ENCODE data around the gene KCNE1. TPM values are rescaled to one million over a fixed set of nuclear protein-coding genes. Genes with fewer than 3 reads are reported as not detected.
"Not testable (repeated sequence)": the region's sequence is repeated elsewhere in the genome, so short reads cannot be mapped to it uniquely, and the experiment has no call there.

Gene KCNE1
- polyA plus RNA-seq, 1 donor: 1.2 TPM

GRCh38 chr21:34428441-34428840 is 83.6 kb downstream of the KCNE1 start:
- DNase-seq: not testable (repeated sequence)

GRCh38 chr21:34427339-34427738 is 84.7 kb downstream of the KCNE1 start:
- not testable (repeated sequence) for H3K27me3 ChIP-seq (ENCODE audit: control insufficient read depth, insufficient read depth, low read length); H3K4me3 ChIP-seq (ENCODE audit: low read length); DNase-seq; H3K36me3 ChIP-seq (ENCODE audit: control insufficient read depth, insufficient read depth, low read length); H3K4me1 ChIP-seq (ENCODE audit: control insufficient read depth, insufficient read depth, low read length); H3K9me3 ChIP-seq (ENCODE audit: control insufficient read depth, low read depth, low read length); H3K27ac ChIP-seq (ENCODE audit: low read length)
- no CpG with 5 or more reads among the region's 8 CpGs for WGBS (ENCODE audit: insufficient coverage, low lambda C conversion rate)

More at GRCh38 chr21:34428441-34428840, 83.6 kb downstream of the KCNE1 start:
- not testable (repeated sequence) for H3K9me3 ChIP-seq (ENCODE audit: control insufficient read depth, low read depth, low read length); H3K4me3 ChIP-seq (ENCODE audit: low read length); H3K36me3 ChIP-seq (ENCODE audit: control insufficient read depth, insufficient read depth, low read length); H3K4me1 ChIP-seq (ENCODE audit: control insufficient read depth, insufficient read depth, low read length); H3K27ac ChIP-seq (ENCODE audit: low read length); H3K27me3 ChIP-seq (ENCODE audit: control insufficient read depth, insufficient read depth, low read length)
- no CpG with 5 or more reads among the region's 6 CpGs for WGBS (ENCODE audit: insufficient coverage, low lambda C conversion rate)

- H3K4me1 ChIP-seq (ENCODE audit: control insufficient read depth, insufficient read depth, low read length); H3K27me3 ChIP-seq (ENCODE audit: control insufficient read depth, insufficient read depth, low read length); H3K27ac ChIP-seq (ENCODE audit: low read length); H3K9me3 ChIP-seq (ENCODE audit: control insufficient read depth, low read depth, low read length); H3K36me3 ChIP-seq (ENCODE audit: control insufficient read depth, insufficient read depth, low read length); H3K4me3 ChIP-seq (ENCODE audit: low read length); DNase-seq: not testable (repeated sequence)
- no CpG with 5 or more reads among the region's 4 CpGs for WGBS (ENCODE audit: insufficient coverage, low lambda C conversion rate)
These were observed 88.2 kb downstream of the KCNE1 start, which contains the start of gene SMIM34 for GRCh38 chr21:34423805-34424204. Gene SMIM34, minus strand, starts transcription at chr21:34423951. Its CDS starts 112 bp downstream, at chr21:34423839.

- not testable (repeated sequence) for H3K27me3 ChIP-seq (ENCODE audit: control insufficient read depth, insufficient read depth, low read length); H3K4me3 ChIP-seq (ENCODE audit: low read length); DNase-seq; H3K27ac ChIP-seq (ENCODE audit: low read length); H3K4me1 ChIP-seq (ENCODE audit: control insufficient read depth, insufficient read depth, low read length); H3K9me3 ChIP-seq (ENCODE audit: control insufficient read depth, low read depth, low read length); H3K36me3 ChIP-seq (ENCODE audit: control insufficient read depth, insufficient read depth, low read length)
- WGBS (ENCODE audit: insufficient coverage, low lambda C conversion rate): no CpG with 5 or more reads among the region's 5 CpGs
These were observed 94.4 kb downstream of the KCNE1 start for GRCh38 chr21:34417448-34418077.

- DNase-seq; H3K4me3 ChIP-seq (ENCODE audit: low read length); H3K27me3 ChIP-seq (ENCODE audit: control insufficient read depth, insufficient read depth, low read length); H3K9me3 ChIP-seq (ENCODE audit: control insufficient read depth, low read depth, low read length); H3K36me3 ChIP-seq (ENCODE audit: control insufficient read depth, insufficient read depth, low read length); H3K27ac ChIP-seq (ENCODE audit: low read length); H3K4me1 ChIP-seq (ENCODE audit: control insufficient read depth, insufficient read depth, low read length): not testable (repeated sequence)
- no CpG with 5 or more reads among the region's 9 CpGs for WGBS (ENCODE audit: insufficient coverage, low lambda C conversion rate)
These were observed 104.7 kb downstream of the KCNE1 start for GRCh38 chr21:34407294-34407693.

- H3K4me1 ChIP-seq (ENCODE audit: control insufficient read depth, insufficient read depth, low read length); H3K9me3 ChIP-seq (ENCODE audit: control insufficient read depth, low read depth, low read length); H3K36me3 ChIP-seq (ENCODE audit: control insufficient read depth, insufficient read depth, low read length); DNase-seq; H3K27ac ChIP-seq (ENCODE audit: low read length); H3K27me3 ChIP-seq (ENCODE audit: control insufficient read depth, insufficient read depth, low read length); H3K4me3 ChIP-seq (ENCODE audit: low read length): not testable (repeated sequence)
- WGBS (ENCODE audit: insufficient coverage, low lambda C conversion rate): no CpG with 5 or more reads among the region's 2 CpGs
These were observed 105.3 kb downstream of the KCNE1 start for GRCh38 chr21:34406676-34407075.

- no CpG with 5 or more reads among the region's 6 CpGs for WGBS (ENCODE audit: insufficient coverage, low lambda C conversion rate)
- H3K4me3 ChIP-seq (ENCODE audit: low read length): not testable (repeated sequence)
These were observed 105.9 kb downstream of the KCNE1 start for GRCh38 chr21:34406102-34406501.

GRCh38 chr21:34405686-34406085 is 106.3 kb downstream of the KCNE1 start:
- not testable (repeated sequence) for H3K27ac ChIP-seq (ENCODE audit: low read length); H3K36me3 ChIP-seq (ENCODE audit: control insufficient read depth, insufficient read depth, low read length); H3K9me3 ChIP-seq (ENCODE audit: control insufficient read depth, low read depth, low read length); DNase-seq; H3K4me3 ChIP-seq (ENCODE audit: low read length); H3K4me1 ChIP-seq (ENCODE audit: control insufficient read depth, insufficient read depth, low read length); H3K27me3 ChIP-seq (ENCODE audit: control insufficient read depth, insufficient read depth, low read length)
- no CpG with 5 or more reads among the region's 2 CpGs for WGBS (ENCODE audit: insufficient coverage, low lambda C conversion rate)

More at GRCh38 chr21:34406102-34406501, 105.9 kb downstream of the KCNE1 start:
- not testable (repeated sequence) for DNase-seq; H3K36me3 ChIP-seq (ENCODE audit: control insufficient read depth, insufficient read depth, low read length); H3K9me3 ChIP-seq (ENCODE audit: control insufficient read depth, low read depth, low read length); H3K27me3 ChIP-seq (ENCODE audit: control insufficient read depth, insufficient read depth, low read length); H3K4me1 ChIP-seq (ENCODE audit: control insufficient read depth, insufficient read depth, low read length); H3K27ac ChIP-seq (ENCODE audit: low read length)

- not testable (repeated sequence) for H3K36me3 ChIP-seq (ENCODE audit: control insufficient read depth, insufficient read depth, low read length); H3K4me1 ChIP-seq (ENCODE audit: control insufficient read depth, insufficient read depth, low read length); DNase-seq; H3K9me3 ChIP-seq (ENCODE audit: control insufficient read depth, low read depth, low read length); H3K4me3 ChIP-seq (ENCODE audit: low read length); H3K27ac ChIP-seq (ENCODE audit: low read length); H3K27me3 ChIP-seq (ENCODE audit: control insufficient read depth, insufficient read depth, low read length)
- WGBS (ENCODE audit: insufficient coverage, low lambda C conversion rate): no CpG with 5 or more reads among the region's 5 CpGs
These were observed 107.3 kb downstream of the KCNE1 start for GRCh38 chr21:34404742-34405141.

- not testable (repeated sequence) for H3K27me3 ChIP-seq (ENCODE audit: control insufficient read depth, insufficient read depth, low read length); H3K4me3 ChIP-seq (ENCODE audit: low read length); H3K36me3 ChIP-seq (ENCODE audit: control insufficient read depth, insufficient read depth, low read length); H3K4me1 ChIP-seq (ENCODE audit: control insufficient read depth, insufficient read depth, low read length); H3K9me3 ChIP-seq (ENCODE audit: control insufficient read depth, low read depth, low read length); H3K27ac ChIP-seq (ENCODE audit: low read length); DNase-seq
- WGBS (ENCODE audit: insufficient coverage, low lambda C conversion rate): no CpG with 5 or more reads among the region's 5 CpGs
These were observed 111.5 kb downstream of the KCNE1 start for GRCh38 chr21:34400522-34400921.

Data from large intestine (tissue), 3 donors.